ENCODE results near the gene DNAJB13. TPM values are rescaled to one million over a fixed set of nuclear protein-coding genes. Genes with fewer than 3 reads are reported as not detected.
A peak's percentile ranks its signal among the peaks of the same experiment; 100 is the strongest.

The DNAJB13 gene
- total and polyA plus RNA-seq, 2 of the 13 experiments (the other 11 are each of a cell fraction or from before 2014, with no cell fraction given), result 2.3 TPM; not detected in 1

DNA sequence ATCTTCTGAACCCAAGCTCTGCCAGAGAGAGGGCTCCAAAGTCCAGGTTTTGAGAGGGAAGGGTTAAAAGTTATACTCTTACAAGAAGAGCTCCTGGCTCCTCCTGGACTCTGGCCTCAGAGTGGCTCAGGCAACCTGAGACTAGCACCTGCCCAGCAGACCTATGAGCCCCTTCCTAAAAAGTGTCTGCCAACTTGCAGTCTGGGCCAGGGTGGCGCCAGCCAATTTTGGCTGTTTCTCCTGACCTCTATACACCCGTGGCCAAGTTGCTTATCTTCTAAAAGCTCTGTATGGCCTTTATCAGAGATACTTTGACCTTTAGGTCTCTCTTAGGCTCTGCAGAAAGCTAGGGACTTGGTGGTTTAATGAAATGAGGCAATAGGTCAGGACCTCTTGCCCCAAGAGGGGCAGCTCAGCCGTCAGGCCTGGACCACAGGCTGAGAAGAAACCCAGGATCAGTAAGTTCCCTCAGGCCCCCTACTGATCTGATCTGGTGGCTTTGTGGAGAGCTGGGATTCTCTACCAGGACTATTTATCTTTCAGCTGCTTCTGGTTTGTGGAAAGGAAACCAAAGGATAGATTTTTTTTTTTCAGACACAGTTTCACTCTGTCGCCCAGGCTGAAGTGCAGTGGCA, 68.4 kb downstream of the DNAJB13 start (continued):
- no peak for TF ChIP-seq SRSF9 (IDR thresholded peaks at IDR 0.05; ENCODE audit: borderline replicate concordance, insufficient read depth, low read depth, low read length, poor library complexity, severe bottlenecking)
- no peak for TF ChIP-seq ZNF563 (CRISPR knock-in tag; IDR thresholded peaks at IDR 0.05)
- TF ChIP-seq KLF9 (CRISPR knock-in tag; IDR thresholded peaks at IDR 0.05; ENCODE audit: low read depth), result no peak
- TF ChIP-seq, protein P1, sequence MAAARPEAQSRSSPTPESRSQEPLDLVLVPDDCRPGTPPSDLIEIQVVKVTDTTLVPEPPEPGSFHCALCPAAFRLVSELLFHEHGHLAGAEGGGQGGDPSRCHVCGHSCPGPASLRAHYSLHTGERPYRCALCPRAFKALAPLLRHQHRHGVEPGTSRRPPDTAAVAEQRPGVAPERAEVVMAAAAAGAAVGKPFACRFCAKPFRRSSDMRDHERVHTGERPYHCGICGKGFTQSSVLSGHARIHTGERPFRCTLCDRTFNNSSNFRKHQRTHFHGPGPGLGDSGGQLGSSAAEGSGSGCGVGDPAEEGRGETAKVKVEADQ (CRISPR knock-in tag; IDR thresholded peaks at IDR 0.05; ENCODE audit: borderline replicate concordance), result no peak
- TF ChIP-seq, protein P2, sequence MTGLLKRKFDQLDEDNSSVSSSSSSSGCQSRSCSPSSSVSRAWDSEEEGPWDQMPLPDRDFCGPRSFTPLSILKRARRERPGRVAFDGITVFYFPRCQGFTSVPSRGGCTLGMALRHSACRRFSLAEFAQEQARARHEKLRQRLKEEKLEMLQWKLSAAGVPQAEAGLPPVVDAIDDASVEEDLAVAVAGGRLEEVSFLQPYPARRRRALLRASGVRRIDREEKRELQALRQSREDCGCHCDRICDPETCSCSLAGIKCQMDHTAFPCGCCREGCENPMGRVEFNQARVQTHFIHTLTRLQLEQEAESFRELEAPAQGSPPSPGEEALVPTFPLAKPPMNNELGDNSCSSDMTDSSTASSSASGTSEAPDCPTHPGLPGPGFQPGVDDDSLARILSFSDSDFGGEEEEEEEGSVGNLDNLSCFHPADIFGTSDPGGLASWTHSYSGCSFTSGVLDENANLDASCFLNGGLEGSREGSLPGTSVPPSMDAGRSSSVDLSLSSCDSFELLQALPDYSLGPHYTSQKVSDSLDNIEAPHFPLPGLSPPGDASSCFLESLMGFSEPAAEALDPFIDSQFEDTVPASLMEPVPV (CRISPR knock-in tag; IDR thresholded peaks at IDR 0.05), result no peak
- peak; percentile 42; the same call in 1 of the 2 replicates for TF ChIP-seq RXRB (CRISPR knock-in tag; IDR thresholded peaks at IDR 0.05; ENCODE audit: borderline replicate concordance)
- TF ChIP-seq, protein P3, sequence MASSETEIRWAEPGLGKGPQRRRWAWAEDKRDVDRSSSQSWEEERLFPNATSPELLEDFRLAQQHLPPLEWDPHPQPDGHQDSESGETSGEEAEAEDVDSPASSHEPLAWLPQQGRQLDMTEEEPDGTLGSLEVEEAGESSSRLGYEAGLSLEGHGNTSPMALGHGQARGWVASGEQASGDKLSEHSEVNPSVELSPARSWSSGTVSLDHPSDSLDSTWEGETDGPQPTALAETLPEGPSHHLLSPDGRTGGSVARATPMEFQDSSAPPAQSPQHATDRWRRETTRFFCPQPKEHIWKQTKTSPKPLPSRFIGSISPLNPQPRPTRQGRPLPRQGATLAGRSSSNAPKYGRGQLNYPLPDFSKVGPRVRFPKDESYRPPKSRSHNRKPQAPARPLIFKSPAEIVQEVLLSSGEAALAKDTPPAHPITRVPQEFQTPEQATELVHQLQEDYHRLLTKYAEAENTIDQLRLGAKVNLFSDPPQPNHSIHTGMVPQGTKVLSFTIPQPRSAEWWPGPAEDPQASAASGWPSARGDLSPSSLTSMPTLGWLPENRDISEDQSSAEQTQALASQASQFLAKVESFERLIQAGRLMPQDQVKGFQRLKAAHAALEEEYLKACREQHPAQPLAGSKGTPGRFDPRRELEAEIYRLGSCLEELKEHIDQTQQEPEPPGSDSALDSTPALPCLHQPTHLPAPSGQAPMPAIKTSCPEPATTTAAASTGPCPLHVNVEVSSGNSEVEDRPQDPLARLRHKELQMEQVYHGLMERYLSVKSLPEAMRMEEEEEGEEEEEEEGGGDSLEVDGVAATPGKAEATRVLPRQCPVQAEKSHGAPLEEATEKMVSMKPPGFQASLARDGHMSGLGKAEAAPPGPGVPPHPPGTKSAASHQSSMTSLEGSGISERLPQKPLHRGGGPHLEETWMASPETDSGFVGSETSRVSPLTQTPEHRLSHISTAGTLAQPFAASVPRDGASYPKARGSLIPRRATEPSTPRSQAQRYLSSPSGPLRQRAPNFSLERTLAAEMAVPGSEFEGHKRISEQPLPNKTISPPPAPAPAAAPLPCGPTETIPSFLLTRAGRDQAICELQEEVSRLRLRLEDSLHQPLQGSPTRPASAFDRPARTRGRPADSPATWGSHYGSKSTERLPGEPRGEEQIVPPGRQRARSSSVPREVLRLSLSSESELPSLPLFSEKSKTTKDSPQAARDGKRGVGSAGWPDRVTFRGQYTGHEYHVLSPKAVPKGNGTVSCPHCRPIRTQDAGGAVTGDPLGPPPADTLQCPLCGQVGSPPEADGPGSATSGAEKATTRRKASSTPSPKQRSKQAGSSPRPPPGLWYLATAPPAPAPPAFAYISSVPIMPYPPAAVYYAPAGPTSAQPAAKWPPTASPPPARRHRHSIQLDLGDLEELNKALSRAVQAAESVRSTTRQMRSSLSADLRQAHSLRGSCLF (CRISPR knock-in tag; IDR thresholded peaks at IDR 0.05; ENCODE audit: borderline replicate concordance), result no peak
- TF ChIP-seq NFKBIZ (CRISPR knock-in tag; IDR thresholded peaks at IDR 0.05), result no peak
- no peak for TF ChIP-seq ZNF569 (CRISPR knock-in tag; IDR thresholded peaks at IDR 0.05; ENCODE audit: borderline replicate concordance)
- TF ChIP-seq, protein P4, sequence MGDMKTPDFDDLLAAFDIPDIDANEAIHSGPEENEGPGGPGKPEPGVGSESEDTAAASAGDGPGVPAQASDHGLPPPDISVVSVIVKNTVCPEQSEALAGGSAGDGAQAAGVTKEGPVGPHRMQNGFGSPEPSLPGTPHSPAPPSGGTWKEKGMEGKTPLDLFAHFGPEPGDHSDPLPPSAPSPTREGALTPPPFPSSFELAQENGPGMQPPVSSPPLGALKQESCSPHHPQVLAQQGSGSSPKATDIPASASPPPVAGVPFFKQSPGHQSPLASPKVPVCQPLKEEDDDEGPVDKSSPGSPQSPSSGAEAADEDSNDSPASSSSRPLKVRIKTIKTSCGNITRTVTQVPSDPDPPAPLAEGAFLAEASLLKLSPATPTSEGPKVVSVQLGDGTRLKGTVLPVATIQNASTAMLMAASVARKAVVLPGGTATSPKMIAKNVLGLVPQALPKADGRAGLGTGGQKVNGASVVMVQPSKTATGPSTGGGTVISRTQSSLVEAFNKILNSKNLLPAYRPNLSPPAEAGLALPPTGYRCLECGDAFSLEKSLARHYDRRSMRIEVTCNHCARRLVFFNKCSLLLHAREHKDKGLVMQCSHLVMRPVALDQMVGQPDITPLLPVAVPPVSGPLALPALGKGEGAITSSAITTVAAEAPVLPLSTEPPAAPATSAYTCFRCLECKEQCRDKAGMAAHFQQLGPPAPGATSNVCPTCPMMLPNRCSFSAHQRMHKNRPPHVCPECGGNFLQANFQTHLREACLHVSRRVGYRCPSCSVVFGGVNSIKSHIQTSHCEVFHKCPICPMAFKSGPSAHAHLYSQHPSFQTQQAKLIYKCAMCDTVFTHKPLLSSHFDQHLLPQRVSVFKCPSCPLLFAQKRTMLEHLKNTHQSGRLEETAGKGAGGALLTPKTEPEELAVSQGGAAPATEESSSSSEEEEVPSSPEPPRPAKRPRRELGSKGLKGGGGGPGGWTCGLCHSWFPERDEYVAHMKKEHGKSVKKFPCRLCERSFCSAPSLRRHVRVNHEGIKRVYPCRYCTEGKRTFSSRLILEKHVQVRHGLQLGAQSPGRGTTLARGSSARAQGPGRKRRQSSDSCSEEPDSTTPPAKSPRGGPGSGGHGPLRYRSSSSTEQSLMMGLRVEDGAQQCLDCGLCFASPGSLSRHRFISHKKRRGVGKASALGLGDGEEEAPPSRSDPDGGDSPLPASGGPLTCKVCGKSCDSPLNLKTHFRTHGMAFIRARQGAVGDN (CRISPR knock-in tag; IDR thresholded peaks at IDR 0.05), result no peak
- no peak for TF ChIP-seq LRRFIP1 (CRISPR knock-in tag; conservative IDR thresholded peaks at IDR 0.05)

All from HepG2 (cell line).